Thymus (tissue), 11 donors: ENCODE measurements around the gene OR4D5. TPM values are rescaled to one million over a fixed set of nuclear protein-coding genes. Genes with fewer than 3 reads are reported as not detected.

Experiments
- DNase-seq, 9 donors: peaks; one replicate each; pipeline ENCODE4 v3.0.0-alpha.2; 2013; ENCODE audit warnings: low spot score in 9 of 9, low read depth in 6 of 9, missing footprints in 1 of 9
- H3K27ac ChIP-seq, 2 donors: one replicate each; pipeline ENCODE4 v1.5.1; 2013; ENCODE audit warnings: control low read depth in 1 of 2, low read depth in 1 of 2, low read length in 1 of 2, mild to moderate bottlenecking in 1 of 2, moderate library complexity in 1 of 2
- H3K27me3 ChIP-seq, 2 donors: one replicate each; pipeline ENCODE4 v1.5.1; 2013; ENCODE audit warnings: low read length in 1 of 2; ENCODE audit not compliant: control insufficient read depth in 2 of 2, insufficient read depth in 1 of 2
- H3K36me3 ChIP-seq, 2 donors: one replicate each; pipeline ENCODE4 v1.5.1; 2013; ENCODE audit warnings: low read length in 1 of 2, mild to moderate bottlenecking in 1 of 2, moderate library complexity in 1 of 2; ENCODE audit not compliant: control insufficient read depth in 2 of 2, insufficient read depth in 2 of 2
- H3K4me1 ChIP-seq, 2 donors: one replicate each; pipeline ENCODE4 v1.5.1; 2013; ENCODE audit warnings: low read length in 2 of 2; ENCODE audit not compliant: control insufficient read depth in 2 of 2, insufficient read depth in 2 of 2
- H3K4me3 ChIP-seq, 2 donors: one replicate each; pipeline ENCODE4 v1.5.1; 2013; ENCODE audit warnings: low read length in 2 of 2, control low read depth in 1 of 2, mild to moderate bottlenecking in 1 of 2
- H3K9me3 ChIP-seq, 2 donors: one replicate each; pipeline ENCODE4 v1.5.1; 2013; ENCODE audit warnings: low read length in 1 of 2, mild to moderate bottlenecking in 1 of 2; ENCODE audit not compliant: control insufficient read depth in 2 of 2, insufficient read depth in 1 of 2
- WGBS: extraction: QIAGEN DNeasy Blood & Tissue Kit; methylation state at CpG from one replicate; pipeline ENCODE4 v1.1.7; 2013; 5-methylcytosine and 5-hydroxymethylcytosine counted together
- polyA plus RNA-seq: library from polyadenylated mRNA; stranded (reverse); fragments of 200-250 nt; gene quantifications from one replicate; pipeline ENCODE4 v1.2.3, GENCODE V29; 2013
- total RNA-seq: library from RNA; stranded (reverse); fragments of 120-200 nt; gene quantifications from one replicate; pipeline ENCODE4 v1.2.4, GENCODE V29; 2013
- donor health status: healthy.

OR4D5 gene
- total and polyA plus RNA-seq, 2 donors, result not detected

DNA sequence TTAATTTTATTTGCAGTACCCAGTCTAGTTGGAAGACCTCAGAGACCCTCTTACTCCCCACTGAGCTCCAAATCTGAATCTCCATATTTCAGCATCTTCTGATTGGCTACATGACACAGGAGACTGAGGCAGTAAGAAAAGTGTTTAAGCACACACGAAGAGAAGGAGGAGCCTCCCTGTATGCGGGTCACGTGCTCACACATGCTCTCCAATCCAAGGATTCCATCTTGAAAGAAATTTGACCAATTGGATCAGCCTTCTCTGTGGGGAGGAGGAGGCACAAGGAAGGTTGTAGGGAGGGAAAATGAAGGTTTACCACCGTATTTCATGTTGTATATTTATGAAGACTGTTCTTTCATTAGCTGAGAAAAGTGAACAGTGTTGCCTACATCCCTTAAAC, 3.0 kb downstream of the OR4D5 start:
- H3K36me3 ChIP-seq, result no peaks in the 10 kb centered on the region
- no peak overlapping the region for H3K4me3 ChIP-seq
- H3K9me3 ChIP-seq, result no peaks in the 10 kb centered on the region
- WGBS, result 94% methylated on average over 4 of the region's 4 CpGs
- H3K27ac ChIP-seq, result no peak overlapping the region
- no peak for DNase-seq
- H3K27me3 ChIP-seq, result no peaks in the 10 kb centered on the region
- H3K4me1 ChIP-seq, result no peaks in the 10 kb centered on the region

DNA sequence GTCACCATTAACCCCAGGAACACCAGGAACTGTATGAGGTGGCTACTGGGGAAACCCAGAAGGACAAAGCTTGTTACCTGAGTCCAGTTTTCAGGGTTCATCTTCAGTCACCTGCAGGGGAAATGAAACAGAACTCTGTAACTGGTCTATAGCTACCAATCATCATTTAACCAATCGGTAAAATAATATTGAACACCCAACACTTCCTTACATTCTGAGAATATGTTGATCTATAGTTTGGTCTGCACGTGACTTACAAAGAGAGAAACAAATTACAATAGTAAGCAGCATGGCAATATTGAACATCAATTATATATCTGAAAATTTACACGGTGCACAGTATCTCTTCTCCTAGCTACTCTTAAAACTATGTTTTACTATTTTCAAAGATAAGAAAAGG, 4.3 kb downstream of the OR4D5 start, which contains the start of gene OR6T1:
OR6T1 (minus strand) TSS at position 101 of the 400 bp plus-strand sequence; CDS start at position 101, 0 bp downstream.
- no peaks in the 10 kb centered on the region for H3K9me3 ChIP-seq
- DNase-seq, result no peak
- WGBS, result 97% methylated on average over 3 of the region's 3 CpGs
- H3K36me3 ChIP-seq, result no peaks in the 10 kb centered on the region
- H3K27me3 ChIP-seq, result no peaks in the 10 kb centered on the region
- no peak within 1 kb of the TSS for H3K4me3 ChIP-seq
- no peak within 1 kb of the TSS for H3K27ac ChIP-seq
- no peaks in the 10 kb centered on the region for H3K4me1 ChIP-seq

DNA sequence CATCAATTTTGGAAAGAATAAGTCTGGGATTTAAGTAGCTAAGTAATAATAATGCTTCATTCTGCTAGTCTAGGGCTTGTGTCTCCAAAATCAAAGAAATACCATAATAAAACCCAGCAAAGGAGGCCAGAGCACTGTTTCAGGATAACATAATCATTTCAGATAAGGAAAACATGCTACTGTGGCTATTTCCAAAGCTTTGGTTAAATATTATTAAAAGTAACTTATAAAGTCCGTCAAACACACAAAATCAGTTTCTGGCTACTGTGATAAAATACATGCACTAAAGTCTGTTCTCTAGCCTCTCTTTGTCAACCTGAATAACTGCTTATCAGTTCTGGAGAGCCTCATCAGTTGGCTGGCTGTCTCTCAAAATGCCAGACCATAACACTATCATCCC, 5.7 kb downstream of the OR4D5 start:
- Histone ChIP-seq H3K36me3 (no peaks in the 10 kb centered on the region), H3K9me3 (no peaks in the 10 kb centered on the region), H3K4me1 (no peaks in the 10 kb centered on the region), H3K27ac (no peak overlapping the region), H3K4me3 (no peak overlapping the region), H3K27me3 (no peaks in the 10 kb centered on the region)
- 97% methylated on average over 1 of the region's 1 CpG for WGBS
- no peak for DNase-seq

DNA sequence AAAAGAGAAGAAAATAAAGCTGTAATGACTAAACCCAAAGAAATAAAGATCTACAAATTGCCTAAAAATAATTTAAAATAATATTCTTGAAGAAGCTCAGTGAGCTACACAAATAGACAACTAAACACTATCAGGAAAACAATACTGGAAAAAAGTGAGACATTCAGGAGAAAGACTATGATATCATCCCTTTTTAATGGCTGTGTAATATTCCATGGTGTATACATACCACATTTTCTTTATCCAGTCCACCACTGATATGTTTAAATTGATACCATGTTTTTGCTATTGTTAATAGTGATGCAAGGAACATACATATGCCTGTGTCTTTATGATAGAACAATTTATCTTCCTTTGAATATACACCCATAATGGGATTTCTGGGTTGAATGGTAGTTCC, 17.3 kb downstream of the OR4D5 start:
- H3K9me3 ChIP-seq, result no peaks in the 10 kb centered on the region
- H3K36me3 ChIP-seq, result no peaks in the 10 kb centered on the region
- no peaks in the 10 kb centered on the region for H3K27me3 ChIP-seq
- H3K4me3 ChIP-seq, result no peak overlapping the region
- no peak overlapping the region for H3K27ac ChIP-seq
- H3K4me1 ChIP-seq, result no peaks in the 10 kb centered on the region
- DNase-seq, result no peak

DNA sequence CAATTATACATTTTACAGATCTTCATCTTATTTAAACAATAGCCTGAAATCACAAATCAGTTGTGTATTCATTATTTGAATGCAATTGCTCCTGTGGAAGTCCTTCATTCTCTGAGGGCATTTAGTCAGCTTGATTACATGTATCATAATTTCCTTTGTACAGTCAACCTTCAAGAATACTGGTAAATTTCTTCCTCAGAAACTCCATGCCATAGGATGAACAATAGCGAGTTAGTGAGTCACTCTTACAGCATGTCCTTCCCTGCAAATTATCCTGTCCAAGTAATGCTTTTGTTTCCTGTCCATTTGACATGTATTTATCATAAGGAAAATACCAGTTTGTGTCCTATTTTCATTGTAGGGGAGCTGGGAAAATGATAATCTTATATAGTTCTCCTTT, 34.4 kb downstream of the OR4D5 start:
- no peak overlapping the region for H3K27ac ChIP-seq
- H3K9me3 ChIP-seq, result no peaks in the 10 kb centered on the region
- H3K4me3 ChIP-seq, result no peak overlapping the region
- no peaks in the 10 kb centered on the region for H3K4me1 ChIP-seq
- H3K27me3 ChIP-seq, result no peaks in the 10 kb centered on the region
- no peak for DNase-seq
- WGBS, result 97% methylated on average over 1 of the region's 1 CpG
- H3K36me3 ChIP-seq, result no peaks in the 10 kb centered on the region

DNA sequence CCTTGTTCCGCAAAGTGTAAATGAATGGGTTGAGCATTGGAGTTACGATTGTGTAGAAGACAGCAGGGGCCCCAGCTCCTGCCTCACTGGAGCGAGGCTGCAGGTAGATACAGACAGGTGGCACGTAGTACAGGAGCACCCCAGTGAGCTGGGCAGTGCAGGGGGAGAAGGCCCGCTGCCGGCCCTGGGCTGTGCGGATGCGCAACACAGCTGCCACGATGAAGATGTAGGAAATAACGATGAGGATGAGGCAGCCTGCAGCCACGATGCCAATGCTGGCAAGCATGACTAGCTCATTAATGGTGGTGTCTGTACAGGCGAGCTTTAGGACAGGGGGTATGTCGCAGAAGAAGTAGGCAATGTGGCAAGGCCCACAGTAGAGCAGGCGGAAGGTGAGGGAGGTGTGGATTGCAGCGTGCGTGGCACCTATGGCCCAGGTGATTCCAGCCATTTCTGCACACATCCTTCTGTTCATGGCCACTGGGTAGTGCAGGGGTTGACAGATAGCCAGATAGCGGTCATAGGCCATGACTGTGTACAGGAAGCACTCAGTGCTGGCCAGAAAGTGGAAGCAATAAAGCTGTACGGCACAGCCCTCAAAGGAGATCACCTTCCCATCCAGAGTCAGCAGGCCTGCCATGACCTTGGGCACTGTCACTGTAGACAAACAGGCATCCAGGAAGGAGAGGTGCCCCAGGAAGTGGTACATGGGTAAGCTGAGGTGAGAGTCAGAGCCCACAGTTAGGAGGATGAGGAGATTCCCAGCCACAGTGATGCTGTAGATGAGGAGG, 37.5 kb downstream of the OR4D5 start:
- Histone ChIP-seq H3K4me1 (no peaks in the 10 kb centered on the region), H3K27me3 (no peaks in the 10 kb centered on the region), H3K36me3 (no peaks in the 10 kb centered on the region), H3K9me3 (no peaks in the 10 kb centered on the region), H3K4me3 (no peak overlapping the region), H3K27ac (no peak overlapping the region)
- DNase-seq, result no peak
- WGBS, result 96% methylated on average over 18 of the region's 18 CpGs

DNA sequence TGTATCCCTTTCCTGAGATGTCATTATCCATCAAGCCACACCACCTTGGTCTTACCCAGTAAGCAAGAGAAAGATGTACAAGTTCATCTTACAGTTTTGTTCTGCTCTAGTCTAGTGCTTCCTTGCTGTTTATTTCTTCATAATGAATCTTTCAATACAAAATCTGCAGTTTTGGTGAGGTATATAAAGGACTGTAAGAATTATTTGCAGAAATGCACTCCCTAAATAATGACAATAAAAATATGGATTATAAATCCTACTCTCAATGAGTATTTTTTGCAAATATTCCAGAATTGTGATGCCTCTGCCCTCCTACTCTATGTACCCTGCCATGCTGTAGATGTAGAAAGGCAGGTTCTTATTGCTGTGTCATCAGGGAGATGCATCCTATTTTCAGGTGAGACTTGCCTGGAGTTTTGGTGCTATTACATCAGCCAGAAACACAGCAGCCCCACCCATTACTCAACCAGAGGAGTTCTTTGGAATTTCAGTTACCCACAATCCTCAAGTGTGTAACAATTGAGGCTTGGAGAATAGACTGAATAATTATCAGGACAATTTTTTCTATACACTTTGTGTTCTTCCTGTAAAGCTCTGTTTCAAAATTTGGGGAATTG, 38.4 kb downstream of the OR4D5 start, which contains the start of gene OR10S1:
OR10S1 (minus strand) TSS at position 51 of the 617 bp plus-strand sequence. CDS start 117 bp downstream, outside the sequence.
- Histone ChIP-seq H3K9me3 (no peaks in the 10 kb centered on the region), H3K27ac (no peak within 1 kb of the TSS), H3K4me1 (no peaks in the 10 kb centered on the region), H3K27me3 (no peaks in the 10 kb centered on the region), H3K4me3 (no peak within 1 kb of the TSS), H3K36me3 (no peaks in the 10 kb centered on the region)
- no peak for DNase-seq

DNA sequence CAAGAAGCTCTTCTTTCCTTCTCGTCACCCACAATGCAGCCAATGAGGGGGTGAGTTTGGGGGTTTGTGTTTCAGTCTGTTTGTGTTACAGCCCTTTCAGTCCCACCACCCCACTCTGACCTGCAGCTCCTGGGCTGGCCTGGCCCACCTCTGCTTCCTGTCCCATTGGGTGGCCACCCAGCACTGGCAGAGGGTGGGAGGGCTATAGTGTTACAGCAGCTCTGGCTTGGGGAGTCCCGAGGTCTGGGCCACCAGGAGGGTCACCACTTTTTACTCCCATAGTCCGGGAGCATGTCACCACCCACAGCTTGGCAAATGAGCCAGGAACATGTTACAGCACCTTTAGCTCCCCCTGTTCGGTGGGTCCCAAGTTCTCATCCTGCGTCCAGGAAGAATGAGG, 39.9 kb downstream of the OR4D5 start:
- Histone ChIP-seq H3K36me3 (no peaks in the 10 kb centered on the region), H3K9me3 (no peaks in the 10 kb centered on the region), H3K4me1 (no peaks in the 10 kb centered on the region), H3K27ac (no peak overlapping the region), H3K27me3 (no peaks in the 10 kb centered on the region), H3K4me3 (no peak overlapping the region)
- 93% methylated on average over 5 of the region's 5 CpGs for WGBS
- DNase-seq, result no peak
